HepG2 (cell line): ENCODE measurements around the gene DTD2.

Source experiments
- FOXP1 ChIP-seq, 2 experiments: fragments of 450-650 bp in 1 of 2; IDR thresholded peaks; 2 replicates each; pipeline ENCODE4 v1.6.1; 2017 to 2018; ENCODE audit warnings: antibody characterized with exemption in 1 of 2
- HDAC6 ChIP-seq: fragments of 200-600 bp; sonication (generic); IDR thresholded peaks from 2 replicates; pipeline ENCODE4 v1.7.0; 2017; ENCODE audit warnings: mild to moderate bottlenecking, antibody characterized with exemption, low read length, low read depth
- KDM4B ChIP-seq: sonication (generic); formaldehyde crosslinking; IDR thresholded peaks from 2 replicates; pipeline ENCODE4 v1.4.0; 2020; ENCODE audit warnings: missing genetic modification reagents
- POLR2A ChIP-seq, 2 experiments: IDR thresholded peaks; 2 replicates each; pipeline ENCODE4 v1.6.1; 2011; ENCODE audit warnings: low read depth in 2 of 2, low read length in 2 of 2, mild to moderate bottlenecking in 1 of 2, moderate library complexity in 1 of 2; ENCODE audit not compliant: insufficient read depth in 1 of 2
- POLR2AphosphoS5 ChIP-seq: IDR thresholded peaks from 2 replicates; pipeline ENCODE4 v1.6.1; 2012; ENCODE audit warnings: low read depth, low read length
- REPIN1 ChIP-seq: sonication (generic); formaldehyde crosslinking; IDR thresholded peaks from 2 replicates; pipeline ENCODE4 v1.8.0; 2022; ENCODE audit warnings: missing genetic modification reagents, low read depth, mild to moderate bottlenecking, borderline replicate concordance
- SPEN ChIP-seq: sonication (generic); formaldehyde crosslinking; IDR thresholded peaks from 2 replicates; pipeline ENCODE4 v1.5.1; 2020; ENCODE audit warnings: low read depth, mild to moderate bottlenecking, missing genetic modification reagents
- XBP1 ChIP-seq: sonication (generic); formaldehyde crosslinking; IDR thresholded peaks from 2 replicates; pipeline ENCODE4 v1.5.0; 2020; ENCODE audit warnings: missing genetic modification reagents
- ZNF557 ChIP-seq: sonication (generic); formaldehyde crosslinking; IDR thresholded peaks from 2 replicates; pipeline ENCODE4 v1.4.0; 2020; ENCODE audit warnings: missing genetic modification reagents
- ZNF766 ChIP-seq: sonication (generic); formaldehyde crosslinking; IDR thresholded peaks from 2 replicates; pipeline ENCODE4 v1.5.0; 2020; ENCODE audit warnings: missing genetic modification reagents, borderline replicate concordance
- TF ChIP-seq, protein P1 (sequence below): sonication (generic); formaldehyde crosslinking; IDR thresholded peaks from 2 replicates; pipeline ENCODE4 v1.5.0; 2020; ENCODE audit warnings: mild to moderate bottlenecking, missing genetic modification reagents, moderate library complexity
- TF ChIP-seq, protein P2 (sequence below): sonication (generic); formaldehyde crosslinking; IDR thresholded peaks from 2 replicates; pipeline ENCODE4 v1.4.0; 2020; ENCODE audit warnings: low read depth, mild to moderate bottlenecking, missing genetic modification reagents

DNA sequence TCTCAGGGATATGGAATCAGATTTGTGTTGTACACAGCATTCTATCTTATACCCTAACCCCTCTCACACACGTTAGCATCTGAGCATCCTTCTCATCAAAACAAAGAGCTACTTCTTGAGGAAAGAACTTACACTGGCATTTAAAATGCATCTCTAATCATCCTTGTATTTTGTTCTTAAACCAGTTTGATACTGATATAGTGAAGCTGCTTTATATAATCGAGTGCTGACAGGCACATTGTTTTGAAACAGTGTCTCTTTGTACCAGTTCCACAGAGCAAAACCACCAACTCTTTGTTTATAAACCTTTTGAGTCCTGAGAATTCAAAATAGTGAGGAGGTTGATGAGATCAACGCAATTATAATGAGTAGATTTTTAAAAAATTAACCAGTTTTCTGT is 21.7 kb upstream of the DTD2 start:
- no peak for TF ChIP-seq SPEN (CRISPR knock-in tag)
- no peak for TF ChIP-seq HDAC6
- no peak for TF ChIP-seq POLR2AphosphoS5
- TF ChIP-seq XBP1 = no peak
- TF ChIP-seq POLR2A (IDR thresholded peaks at IDR 0.05; ENCODE audit: insufficient read depth in 1 of 2, low read depth in 2 of 2, low read length in 2 of 2) = no peak
- no peak for TF ChIP-seq ZNF557 (CRISPR knock-in tag)
- no peak for TF ChIP-seq ZNF766 (CRISPR knock-in tag)
- TF ChIP-seq, protein P1, sequence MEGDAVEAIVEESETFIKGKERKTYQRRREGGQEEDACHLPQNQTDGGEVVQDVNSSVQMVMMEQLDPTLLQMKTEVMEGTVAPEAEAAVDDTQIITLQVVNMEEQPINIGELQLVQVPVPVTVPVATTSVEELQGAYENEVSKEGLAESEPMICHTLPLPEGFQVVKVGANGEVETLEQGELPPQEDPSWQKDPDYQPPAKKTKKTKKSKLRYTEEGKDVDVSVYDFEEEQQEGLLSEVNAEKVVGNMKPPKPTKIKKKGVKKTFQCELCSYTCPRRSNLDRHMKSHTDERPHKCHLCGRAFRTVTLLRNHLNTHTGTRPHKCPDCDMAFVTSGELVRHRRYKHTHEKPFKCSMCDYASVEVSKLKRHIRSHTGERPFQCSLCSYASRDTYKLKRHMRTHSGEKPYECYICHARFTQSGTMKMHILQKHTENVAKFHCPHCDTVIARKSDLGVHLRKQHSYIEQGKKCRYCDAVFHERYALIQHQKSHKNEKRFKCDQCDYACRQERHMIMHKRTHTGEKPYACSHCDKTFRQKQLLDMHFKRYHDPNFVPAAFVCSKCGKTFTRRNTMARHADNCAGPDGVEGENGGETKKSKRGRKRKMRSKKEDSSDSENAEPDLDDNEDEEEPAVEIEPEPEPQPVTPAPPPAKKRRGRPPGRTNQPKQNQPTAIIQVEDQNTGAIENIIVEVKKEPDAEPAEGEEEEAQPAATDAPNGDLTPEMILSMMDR (CRISPR knock-in tag) = no peak
- no peak for TF ChIP-seq REPIN1 (CRISPR knock-in tag)
- TF ChIP-seq, protein P2, sequence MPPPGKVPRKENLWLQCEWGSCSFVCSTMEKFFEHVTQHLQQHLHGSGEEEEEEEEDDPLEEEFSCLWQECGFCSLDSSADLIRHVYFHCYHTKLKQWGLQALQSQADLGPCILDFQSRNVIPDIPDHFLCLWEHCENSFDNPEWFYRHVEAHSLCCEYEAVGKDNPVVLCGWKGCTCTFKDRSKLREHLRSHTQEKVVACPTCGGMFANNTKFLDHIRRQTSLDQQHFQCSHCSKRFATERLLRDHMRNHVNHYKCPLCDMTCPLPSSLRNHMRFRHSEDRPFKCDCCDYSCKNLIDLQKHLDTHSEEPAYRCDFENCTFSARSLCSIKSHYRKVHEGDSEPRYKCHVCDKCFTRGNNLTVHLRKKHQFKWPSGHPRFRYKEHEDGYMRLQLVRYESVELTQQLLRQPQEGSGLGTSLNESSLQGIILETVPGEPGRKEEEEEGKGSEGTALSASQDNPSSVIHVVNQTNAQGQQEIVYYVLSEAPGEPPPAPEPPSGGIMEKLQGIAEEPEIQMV (CRISPR knock-in tag) = no peak
- no peak for TF ChIP-seq KDM4B (CRISPR knock-in tag)
- no peak for TF ChIP-seq FOXP1 (IDR thresholded peaks at IDR 0.05)
- TF ChIP-seq FOXP1 (CRISPR knock-in tag; IDR thresholded peaks at IDR 0.05) = no peak
